ENCODE results near the gene UFL1.

The UFL1 gene

GRCh38 chr6:96576221-96576620, 54.6 kb downstream of the UFL1 start:
- DNase-seq = no peak

- DNase-seq = no peak
These were observed 60.4 kb downstream of the UFL1 start for GRCh38 chr6:96582021-96582420.

GRCh38 chr6:96582436-96582835, 60.8 kb downstream of the UFL1 start:
- DNase-seq = no peak

GRCh38 chr6:96604420-96604819, 82.8 kb downstream of the UFL1 start:
- no peak for DNase-seq

Data from NCI-H146 (cell line).